IPS-NIHi11 (cell line): ENCODE data around the gene HOXD8.

Source experiments
- DNase-seq: peaks from one replicate; pipeline ENCODE4 v3.0.0; 2012; ENCODE audit warnings: mixed read lengths, low spot score

The HOXD8 gene

GRCh38 chr2:176174382-176174823 is 44.9 kb downstream of the HOXD8 start:
- no peak for DNase-seq

DNA sequence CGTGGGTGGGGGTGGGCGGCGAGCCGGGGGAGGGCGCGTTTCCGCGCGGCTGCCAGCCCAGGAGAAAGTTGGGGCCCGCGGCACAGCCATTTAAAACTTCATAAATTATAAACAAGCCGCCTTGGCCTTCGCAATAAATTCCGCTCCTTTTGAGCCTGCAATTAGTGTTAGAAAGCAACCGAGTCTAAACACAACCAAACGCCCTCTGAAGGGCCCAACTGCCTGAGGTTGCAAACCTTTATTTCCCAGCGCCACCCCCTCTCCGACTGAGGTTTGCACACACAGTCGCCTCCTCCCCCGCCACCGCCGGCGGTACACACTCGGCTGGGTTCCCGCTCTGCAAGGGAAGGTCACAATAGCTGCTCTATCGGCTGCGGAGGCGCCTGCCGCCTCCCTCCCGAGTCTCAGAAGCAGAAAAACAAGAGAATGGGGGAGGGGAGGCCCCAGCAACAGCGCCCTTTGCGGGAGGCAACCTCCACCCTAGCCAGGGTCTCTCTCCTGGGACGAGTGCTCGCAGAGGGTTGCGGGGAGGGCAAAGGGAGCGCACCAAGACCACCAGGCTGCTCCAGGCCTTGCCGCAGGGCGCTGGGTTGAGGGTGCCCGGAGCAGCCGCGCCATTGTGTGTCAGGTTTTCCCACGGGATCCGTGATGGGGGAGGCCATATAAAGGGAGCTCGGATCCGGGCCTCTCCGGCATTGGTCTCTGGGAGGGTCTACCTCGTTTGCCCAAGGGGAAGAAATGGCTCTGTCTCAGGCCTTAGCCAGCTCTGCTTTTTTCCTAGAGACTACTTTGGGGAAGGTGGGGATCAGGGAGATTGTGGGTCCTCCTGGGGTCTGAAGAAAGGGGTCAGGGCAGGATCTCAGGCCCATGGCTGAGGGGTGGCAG is 45.6 kb downstream of the HOXD8 start:
- DNase-seq: peak; percentile 61

DNA sequence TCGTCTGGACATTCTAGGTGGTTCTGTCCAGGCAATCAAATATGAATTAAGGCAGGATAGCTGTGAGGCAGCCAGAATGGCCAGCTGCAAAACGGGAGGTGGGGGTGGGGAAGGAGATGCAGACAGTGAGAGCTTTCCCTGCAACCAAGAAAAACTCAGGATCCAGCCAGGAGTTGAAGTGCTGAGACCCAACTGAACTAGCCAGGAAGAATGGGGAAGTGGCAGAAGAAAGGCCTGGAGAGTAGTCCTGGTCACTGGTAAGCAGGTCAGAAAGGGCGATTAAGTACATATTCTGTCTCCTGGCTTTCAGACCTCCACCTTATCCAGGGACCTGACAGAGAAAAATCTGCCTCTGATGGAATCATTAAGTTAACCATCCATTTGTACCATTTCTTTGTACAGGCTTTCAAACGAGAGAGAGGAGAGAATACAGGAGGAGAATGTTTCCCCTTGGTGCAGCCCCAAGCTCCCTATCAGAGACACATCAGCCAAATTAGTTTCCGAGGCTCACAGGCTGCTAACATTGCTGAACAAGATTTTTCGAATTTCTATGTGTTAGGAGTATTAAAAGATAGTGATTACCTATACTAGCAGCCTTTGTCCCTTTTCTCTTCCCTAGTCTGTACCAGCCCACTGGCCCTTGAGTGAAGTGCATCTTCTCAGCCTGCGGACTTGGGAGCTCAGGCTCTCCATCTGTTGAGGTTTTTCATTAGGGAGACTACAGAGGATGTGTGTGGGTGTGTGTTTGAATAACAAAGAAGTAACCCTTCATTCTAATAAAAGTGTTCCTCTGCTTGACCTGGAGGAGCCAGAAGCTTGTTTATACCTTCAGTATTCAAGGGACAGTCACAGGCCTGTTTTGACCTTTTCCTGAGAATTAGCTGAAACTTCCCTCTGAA is 46.5 kb downstream of the HOXD8 start:
- no peak for DNase-seq

DNA sequence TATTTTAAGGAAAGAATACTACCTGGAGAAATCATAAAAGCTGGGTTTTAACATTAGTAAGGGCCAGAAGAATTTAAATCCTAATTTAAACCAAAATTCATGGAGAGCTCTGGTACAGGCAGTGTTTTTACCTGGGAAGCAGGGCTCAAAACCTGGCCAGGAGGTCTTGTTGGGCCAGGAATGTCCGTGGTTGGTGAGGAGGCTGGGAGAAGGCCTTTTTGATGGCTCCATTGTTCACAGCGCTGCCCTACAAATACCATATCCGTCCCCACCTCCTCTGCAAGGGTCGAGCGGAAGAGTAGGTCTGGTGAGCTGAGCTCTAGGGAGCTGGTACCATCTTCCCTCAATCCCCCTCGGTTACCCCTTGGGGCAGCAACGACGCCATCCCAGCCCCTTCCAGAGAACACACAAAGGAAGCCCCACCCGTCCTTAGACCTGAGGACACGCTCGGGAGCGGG is 48.1 kb downstream of the HOXD8 start:
- peak; percentile 67 for DNase-seq

GRCh38 chr2:176178038-176178756 is 48.7 kb downstream of the HOXD8 start:
- peak; percentile 63 for DNase-seq

DNA sequence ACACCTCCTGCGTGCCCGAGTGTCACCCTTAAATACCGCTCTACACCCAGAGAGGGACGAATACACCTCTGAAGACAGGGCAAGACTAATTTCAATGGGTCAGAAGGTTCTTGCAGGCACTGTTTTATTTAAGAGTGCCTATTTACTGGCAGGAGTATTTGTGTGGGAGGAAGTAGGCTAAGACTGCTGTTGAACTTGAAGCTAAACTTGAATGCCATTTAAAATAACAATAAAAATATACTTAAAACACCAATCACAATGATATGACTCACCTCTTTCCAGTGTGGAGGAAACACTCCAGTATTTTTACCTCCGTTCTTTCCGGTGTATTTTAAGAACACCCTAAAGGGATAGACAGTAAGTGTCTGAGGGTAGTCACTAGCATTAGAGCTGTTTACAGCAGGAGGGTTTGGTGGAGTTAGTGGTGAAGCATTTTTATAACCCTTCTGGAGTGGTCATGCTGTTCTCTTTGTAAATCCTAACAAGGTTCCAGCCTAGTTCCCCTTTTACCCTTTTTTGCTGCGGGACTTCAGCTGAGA is 49.3 kb downstream of the HOXD8 start:
- no peak for DNase-seq

- no peak for DNase-seq
Measured at GRCh38 chr2:176181551-176181950, 52.0 kb downstream of the HOXD8 start.
